Stimulated activated CD4-positive, alpha-beta T cell treated with anti-CD3 and anti-CD28 coated beads, Interleukin-15, amount 100 ng/mL, for 24 hours (primary cell): ENCODE results near the gene COQ3.

Experiments used
- DNase-seq: peaks from one replicate; pipeline ENCODE4 v3.0.0-alpha.2; 2020

COQ3 gene

GRCh38 chr6:99393698-99394531 is at the start of gene COQ3:
Gene COQ3 (minus strand): TSS chr6:99394195. CDS start chr6:99394179, 16 bp downstream.
- DNase-seq, result peak; percentile 73

GRCh38 chr6:99434702-99435530 is 40.9 kb upstream of the COQ3 start:
- DNase-seq, result no peak

- DNase-seq, result no peak
These were observed 38.9 kb upstream of the COQ3 start for GRCh38 chr6:99432877-99433276.

GRCh38 chr6:99431901-99432300 is 37.9 kb upstream of the COQ3 start:
- no peak for DNase-seq

GRCh38 chr6:99427988-99428387 is 34.0 kb upstream of the COQ3 start:
- DNase-seq, result no peak

- no peak for DNase-seq
These were observed 32.4 kb upstream of the COQ3 start for GRCh38 chr6:99426451-99426757.

- peak; percentile 81 for DNase-seq
These were observed 31.9 kb upstream of the COQ3 start for GRCh38 chr6:99425647-99426450.

- peak; percentile 88 for DNase-seq
These were observed 31.0 kb upstream of the COQ3 start, which contains the start of gene PNISR for GRCh38 chr6:99424761-99425646. Gene PNISR (minus strand): TSS chr6:99425308. CDS start chr6:99414659, 10,649 bp downstream.

- DNase-seq, result no peak
These were observed 30.0 kb upstream of the COQ3 start for GRCh38 chr6:99424022-99424421.

- no peak for DNase-seq
These were observed 28.9 kb upstream of the COQ3 start for GRCh38 chr6:99422912-99423311.

- DNase-seq, result no peak
These were observed 23.1 kb upstream of the COQ3 start for GRCh38 chr6:99416892-99417767.

- no peak for DNase-seq
These were observed 22.2 kb upstream of the COQ3 start for GRCh38 chr6:99416226-99416625.

- DNase-seq, result no peak
These were observed 21.5 kb upstream of the COQ3 start for GRCh38 chr6:99415446-99415845.

GRCh38 chr6:99412065-99412464 is 18.1 kb upstream of the COQ3 start:
- DNase-seq, result no peak

- DNase-seq, result no peak
These were observed 15.7 kb upstream of the COQ3 start for GRCh38 chr6:99409672-99410071.

GRCh38 chr6:99407076-99407475 is 13.1 kb upstream of the COQ3 start:
- DNase-seq, result no peak

- no peak for DNase-seq
These were observed 8.5 kb upstream of the COQ3 start for GRCh38 chr6:99402448-99402847.

GRCh38 chr6:99397287-99397686 is 3.3 kb upstream of the COQ3 start:
- no peak for DNase-seq

- no peak for DNase-seq
These were observed 663 bp downstream of the COQ3 start for GRCh38 chr6:99393366-99393697.

- no peak for DNase-seq
These were observed 3.1 kb downstream of the COQ3 start for GRCh38 chr6:99390896-99391295.

- DNase-seq, result no peak
These were observed 9.5 kb downstream of the COQ3 start for GRCh38 chr6:99384507-99384906.
